22Rv1 (cell line): ENCODE results near the gene BLMH.

Experiments
- ZFX ChIP-seq: fragments of 450-650 bp; IDR thresholded peaks from 2 replicates; pipeline ENCODE4 v1.6.1; 2017; ENCODE audit warnings: antibody characterized with exemption, borderline replicate concordance
- TF ChIP-seq, protein P1 (sequence below): fragments of 450-650 bp; IDR thresholded peaks from 2 replicates; pipeline ENCODE4 v1.5.1; 2017; ENCODE audit warnings: mild to moderate bottlenecking

DNA sequence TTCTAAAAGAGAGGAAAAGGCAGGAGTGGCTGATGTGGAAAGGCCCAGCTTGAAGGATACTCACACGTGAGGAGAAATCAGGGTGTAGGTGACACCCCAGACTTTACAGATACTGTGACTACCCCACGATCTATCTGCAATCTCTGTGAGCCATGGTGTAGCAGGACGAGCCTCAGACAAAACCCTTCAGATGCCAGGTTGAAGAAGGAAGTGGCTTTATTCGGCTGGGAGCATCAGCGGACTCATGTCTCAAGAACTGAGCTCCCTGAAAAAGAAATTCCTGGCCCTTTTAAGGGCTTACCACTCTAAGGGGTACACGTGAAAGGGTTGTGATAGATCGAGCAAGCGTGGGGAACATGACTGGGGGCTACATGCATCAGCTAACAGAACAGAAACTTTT lies 51.6 kb downstream of the BLMH start:
- TF ChIP-seq, protein P1, sequence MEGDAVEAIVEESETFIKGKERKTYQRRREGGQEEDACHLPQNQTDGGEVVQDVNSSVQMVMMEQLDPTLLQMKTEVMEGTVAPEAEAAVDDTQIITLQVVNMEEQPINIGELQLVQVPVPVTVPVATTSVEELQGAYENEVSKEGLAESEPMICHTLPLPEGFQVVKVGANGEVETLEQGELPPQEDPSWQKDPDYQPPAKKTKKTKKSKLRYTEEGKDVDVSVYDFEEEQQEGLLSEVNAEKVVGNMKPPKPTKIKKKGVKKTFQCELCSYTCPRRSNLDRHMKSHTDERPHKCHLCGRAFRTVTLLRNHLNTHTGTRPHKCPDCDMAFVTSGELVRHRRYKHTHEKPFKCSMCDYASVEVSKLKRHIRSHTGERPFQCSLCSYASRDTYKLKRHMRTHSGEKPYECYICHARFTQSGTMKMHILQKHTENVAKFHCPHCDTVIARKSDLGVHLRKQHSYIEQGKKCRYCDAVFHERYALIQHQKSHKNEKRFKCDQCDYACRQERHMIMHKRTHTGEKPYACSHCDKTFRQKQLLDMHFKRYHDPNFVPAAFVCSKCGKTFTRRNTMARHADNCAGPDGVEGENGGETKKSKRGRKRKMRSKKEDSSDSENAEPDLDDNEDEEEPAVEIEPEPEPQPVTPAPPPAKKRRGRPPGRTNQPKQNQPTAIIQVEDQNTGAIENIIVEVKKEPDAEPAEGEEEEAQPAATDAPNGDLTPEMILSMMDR: no peak
- no peak for TF ChIP-seq ZFX
